IPS DF 6.9 (cell line): ENCODE data around the gene SPON1.

ENCODE experiments used
- DNase-seq: peaks from one replicate; pipeline ENCODE4 v3.0.0-alpha.2; 2013; ENCODE audit warnings: low read depth, low spot score
- H3K27ac ChIP-seq: one replicate; pipeline ENCODE4 v1.5.1; 2013; ENCODE audit warnings: low read length, control low read depth
- H3K27me3 ChIP-seq: 2 replicates; pipeline ENCODE4 v1.6.1; 2013; ENCODE audit warnings: mild to moderate bottlenecking, low read length; ENCODE audit not compliant: control insufficient read depth, insufficient read depth
- H3K36me3 ChIP-seq: 2 replicates; pipeline ENCODE4 v1.6.1; 2013; ENCODE audit warnings: low read length; ENCODE audit not compliant: control insufficient read depth, insufficient read depth
- H3K4me1 ChIP-seq: 2 replicates; pipeline ENCODE4 v1.6.1; 2013; ENCODE audit warnings: low read length; ENCODE audit not compliant: control insufficient read depth, insufficient read depth
- H3K4me3 ChIP-seq: 2 replicates; pipeline ENCODE4 v1.5.1; 2013; ENCODE audit warnings: mild to moderate bottlenecking, low read length
- H3K9me3 ChIP-seq: 2 replicates; pipeline ENCODE4 v1.6.1; 2013; ENCODE audit warnings: low read length, inconsistent platforms; ENCODE audit not compliant: control insufficient read depth, insufficient read depth
- WGBS: extraction: QIAGEN DNeasy Blood & Tissue Kit; methylation state at CpG from one replicate; pipeline ENCODE4 v1.1.7; 2013; ENCODE audit warnings: mixed read lengths, missing lambda C conversion rate; ENCODE audit not compliant: insufficient read length, insufficient coverage; 5-methylcytosine and 5-hydroxymethylcytosine counted together

SPON1 gene

GRCh38 chr11:14312736-14313438 lies 350.4 kb downstream of the SPON1 start:
- no peak for DNase-seq
- no CpG with 5 or more reads among the region's 4 CpGs for WGBS
- Histone ChIP-seq H3K27me3 (no peaks in the 10 kb centered on the region), H3K9me3 (no peaks in the 10 kb centered on the region), H3K27ac (no peak overlapping the region), H3K4me1 (peaks cover 9% of the 10 kb centered on the region), H3K36me3 (no peaks in the 10 kb centered on the region), H3K4me3 (no peak overlapping the region)

DNA sequence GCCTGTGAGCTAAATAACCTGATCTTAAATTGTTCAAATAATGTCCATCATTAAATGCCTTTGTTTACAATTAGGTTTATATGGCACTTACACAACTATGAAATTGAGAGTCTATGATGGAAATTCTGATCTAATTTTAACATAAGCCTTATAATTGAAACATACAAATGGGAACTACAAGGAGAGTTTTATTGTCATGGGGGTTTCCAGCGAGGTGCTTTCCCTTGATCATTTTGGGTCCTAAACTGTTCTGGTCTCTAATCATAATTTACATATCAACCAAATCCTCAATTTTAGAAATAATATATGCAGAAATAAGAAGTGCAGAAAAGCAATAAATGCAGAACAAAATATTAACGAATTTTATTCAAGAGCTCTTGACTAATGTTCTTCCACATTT lies 351.6 kb downstream of the SPON1 start:
- Histone ChIP-seq H3K9me3 (no peaks in the 10 kb centered on the region), H3K27me3 (no peaks in the 10 kb centered on the region), H3K27ac (no peak overlapping the region), H3K36me3 (no peaks in the 10 kb centered on the region), H3K4me1 (peaks cover 9% of the 10 kb centered on the region), H3K4me3 (no peak overlapping the region)
- DNase-seq = no peak
- WGBS = 100% methylated on average over 1 of the region's 2 CpGs

DNA sequence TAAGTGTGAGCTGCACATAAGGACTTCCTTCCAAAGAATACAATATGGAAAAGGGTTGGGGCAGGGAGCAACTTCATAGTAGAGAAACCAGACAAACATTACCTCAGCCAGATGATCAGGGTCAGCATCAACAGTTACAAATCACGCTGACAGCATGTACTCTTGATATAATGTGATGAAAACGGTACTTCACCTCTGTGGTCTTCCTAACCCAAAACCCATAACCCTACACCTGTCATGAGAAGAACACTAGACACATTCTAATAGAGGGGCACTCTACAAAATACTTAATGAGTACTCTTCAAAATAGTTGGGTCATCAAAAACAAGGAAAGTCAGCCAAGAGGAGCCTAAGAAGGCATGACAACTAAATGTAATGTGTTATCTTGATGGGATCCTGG lies 352.6 kb downstream of the SPON1 start:
- Histone ChIP-seq H3K27ac (no peak overlapping the region), H3K4me3 (no peak overlapping the region), H3K4me1 (peaks cover 4% of the 10 kb centered on the region), H3K36me3 (no peaks in the 10 kb centered on the region), H3K9me3 (no peaks in the 10 kb centered on the region), H3K27me3 (no peaks in the 10 kb centered on the region)
- no peak for DNase-seq
- WGBS = no CpG with 5 or more reads among the region's 2 CpGs
